GM12801 (cell line): ENCODE measurements around the gene GALNT18.
A peak's percentile ranks its signal among the peaks of the same experiment; 100 is the strongest.

ENCODE experiments used
- CTCF ChIP-seq: IDR thresholded peaks from one replicate; pipeline ENCODE4 v1.5.1; 2011; ENCODE audit warnings: control low read depth; ENCODE audit not compliant: insufficient read length; ENCODE audit errors: extremely low read depth

Gene GALNT18

GRCh38 chr11:11267312-11267711, 354.5 kb downstream of the GALNT18 start:
- TF ChIP-seq CTCF = no peak

- TF ChIP-seq CTCF = peak; percentile 82
Measured at GRCh38 chr11:11265994-11266606, 355.7 kb downstream of the GALNT18 start.

- no peak for TF ChIP-seq CTCF
Measured at GRCh38 chr11:11265320-11265719, 356.5 kb downstream of the GALNT18 start.

- no peak for TF ChIP-seq CTCF
Measured at GRCh38 chr11:11263238-11264005, 358.4 kb downstream of the GALNT18 start.

- TF ChIP-seq CTCF = no peak
Measured at GRCh38 chr11:11262171-11262920, 359.5 kb downstream of the GALNT18 start.

GRCh38 chr11:11261629-11262028, 360.2 kb downstream of the GALNT18 start:
- TF ChIP-seq CTCF = no peak

GRCh38 chr11:11260903-11261302, 360.9 kb downstream of the GALNT18 start:
- TF ChIP-seq CTCF = no peak
